ENCODE results near the gene TTC23.
A peak's percentile ranks its signal among the peaks of the same experiment; 100 is the strongest.

Gene TTC23, protein sequence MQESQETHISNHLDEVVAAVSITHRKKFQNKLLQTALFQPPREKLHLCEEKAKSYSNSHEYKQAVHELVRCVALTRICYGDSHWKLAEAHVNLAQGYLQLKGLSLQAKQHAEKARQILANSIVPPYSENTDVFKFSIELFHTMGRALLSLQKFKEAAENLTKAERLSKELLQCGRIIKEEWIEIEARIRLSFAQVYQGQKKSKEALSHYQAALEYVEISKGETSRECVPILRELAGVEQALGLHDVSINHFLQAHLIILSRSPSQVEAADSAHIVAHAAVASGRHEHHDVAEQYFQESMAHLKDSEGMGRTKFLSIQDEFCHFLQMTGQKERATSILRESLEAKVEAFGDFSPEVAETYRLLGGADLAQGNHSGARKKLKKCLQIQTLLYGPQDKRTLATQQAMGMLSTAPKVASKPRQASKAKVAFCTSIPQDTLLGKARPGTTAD

DNA sequence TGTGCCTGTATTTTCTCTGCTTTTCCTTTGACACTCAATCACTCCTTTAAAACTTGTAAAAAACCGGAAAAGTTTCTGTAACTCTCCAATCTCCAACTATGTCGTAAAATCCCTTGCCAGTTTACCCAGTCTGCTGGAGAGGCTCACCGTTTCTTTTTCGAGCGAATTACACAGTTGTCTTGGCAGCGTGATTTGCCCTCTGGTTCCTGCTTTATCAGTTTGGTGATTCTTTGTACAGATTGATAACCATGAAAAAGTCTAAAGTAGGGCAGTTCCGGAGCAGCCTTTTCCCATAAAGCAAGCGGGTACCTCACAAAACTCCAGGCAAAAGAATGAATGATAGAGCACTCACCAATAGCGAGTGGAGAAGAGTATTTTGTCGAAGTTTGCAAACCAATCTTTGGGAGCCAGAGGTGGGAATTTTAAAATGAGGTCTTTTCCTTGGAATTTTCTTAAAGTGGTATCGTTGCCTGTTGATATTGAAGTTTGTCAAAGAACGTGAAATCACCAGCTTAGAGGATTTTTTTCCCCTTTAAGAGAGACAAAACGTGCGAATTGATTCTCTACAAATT lies at the start of gene TTC23:
Gene TTC23 (minus strand): TSS at position 312 of the 572 bp plus-strand sequence. CDS start 20,869 bp downstream, outside the sequence.
- TF ChIP-seq TAF1 (IDR thresholded peaks at IDR 0.05; ENCODE audit: low read depth) (peak; percentile 25; the same call in 1 of the 2 replicates), CEBPB (IDR thresholded peaks at IDR 0.05) (no peak), FOXM1 (IDR thresholded peaks at IDR 0.05; ENCODE audit: borderline replicate concordance, low read depth) (no peak), CREB1 (IDR thresholded peaks at IDR 0.05; ENCODE audit: low read depth) (peak; percentile 39; the same call in 1 of the 2 replicates), TEAD4 (IDR thresholded peaks at IDR 0.05) (0 out of 2 replicates have a peak, but pooled peaks have one; percentile 41), NFIC (IDR thresholded peaks at IDR 0.05) (no peak), EGR1 (IDR thresholded peaks at IDR 0.05) (no peak)
- TF ChIP-seq, protein P1, sequence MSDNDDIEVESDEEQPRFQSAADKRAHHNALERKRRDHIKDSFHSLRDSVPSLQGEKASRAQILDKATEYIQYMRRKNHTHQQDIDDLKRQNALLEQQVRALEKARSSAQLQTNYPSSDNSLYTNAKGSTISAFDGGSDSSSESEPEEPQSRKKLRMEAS (IDR thresholded peaks at IDR 0.05) = peak; percentile 79
- TF ChIP-seq, protein P2, sequence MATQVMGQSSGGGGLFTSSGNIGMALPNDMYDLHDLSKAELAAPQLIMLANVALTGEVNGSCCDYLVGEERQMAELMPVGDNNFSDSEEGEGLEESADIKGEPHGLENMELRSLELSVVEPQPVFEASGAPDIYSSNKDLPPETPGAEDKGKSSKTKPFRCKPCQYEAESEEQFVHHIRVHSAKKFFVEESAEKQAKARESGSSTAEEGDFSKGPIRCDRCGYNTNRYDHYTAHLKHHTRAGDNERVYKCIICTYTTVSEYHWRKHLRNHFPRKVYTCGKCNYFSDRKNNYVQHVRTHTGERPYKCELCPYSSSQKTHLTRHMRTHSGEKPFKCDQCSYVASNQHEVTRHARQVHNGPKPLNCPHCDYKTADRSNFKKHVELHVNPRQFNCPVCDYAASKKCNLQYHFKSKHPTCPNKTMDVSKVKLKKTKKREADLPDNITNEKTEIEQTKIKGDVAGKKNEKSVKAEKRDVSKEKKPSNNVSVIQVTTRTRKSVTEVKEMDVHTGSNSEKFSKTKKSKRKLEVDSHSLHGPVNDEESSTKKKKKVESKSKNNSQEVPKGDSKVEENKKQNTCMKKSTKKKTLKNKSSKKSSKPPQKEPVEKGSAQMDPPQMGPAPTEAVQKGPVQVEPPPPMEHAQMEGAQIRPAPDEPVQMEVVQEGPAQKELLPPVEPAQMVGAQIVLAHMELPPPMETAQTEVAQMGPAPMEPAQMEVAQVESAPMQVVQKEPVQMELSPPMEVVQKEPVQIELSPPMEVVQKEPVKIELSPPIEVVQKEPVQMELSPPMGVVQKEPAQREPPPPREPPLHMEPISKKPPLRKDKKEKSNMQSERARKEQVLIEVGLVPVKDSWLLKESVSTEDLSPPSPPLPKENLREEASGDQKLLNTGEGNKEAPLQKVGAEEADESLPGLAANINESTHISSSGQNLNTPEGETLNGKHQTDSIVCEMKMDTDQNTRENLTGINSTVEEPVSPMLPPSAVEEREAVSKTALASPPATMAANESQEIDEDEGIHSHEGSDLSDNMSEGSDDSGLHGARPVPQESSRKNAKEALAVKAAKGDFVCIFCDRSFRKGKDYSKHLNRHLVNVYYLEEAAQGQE (IDR thresholded peaks at IDR 0.05; ENCODE audit: low read depth) = no peak

DNA sequence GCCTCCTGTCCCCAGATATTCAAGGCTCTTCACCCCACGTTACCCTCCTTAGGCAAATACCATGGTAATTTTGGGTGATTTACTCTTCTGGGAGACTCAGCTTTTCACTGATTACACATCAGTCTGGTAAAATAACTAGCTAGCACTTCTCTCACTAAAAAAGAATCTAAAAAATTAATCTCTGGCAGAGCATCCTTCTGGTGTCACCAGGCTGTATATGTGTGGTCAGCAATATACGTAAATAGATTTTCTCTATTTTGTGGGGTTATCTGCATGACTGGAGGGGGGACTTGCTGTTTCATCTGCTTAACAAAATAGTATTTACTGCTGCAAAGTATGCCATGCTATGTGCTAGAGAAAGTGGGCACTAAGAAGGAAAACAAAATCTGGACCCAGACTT lies 47.0 kb upstream of the TTC23 start:
- TF ChIP-seq TEAD4 (IDR thresholded peaks at IDR 0.05) (no peak), EGR1 (IDR thresholded peaks at IDR 0.05) (no peak), EP300 (IDR thresholded peaks at IDR 0.05; ENCODE audit: borderline replicate concordance) (no peak)

DNA sequence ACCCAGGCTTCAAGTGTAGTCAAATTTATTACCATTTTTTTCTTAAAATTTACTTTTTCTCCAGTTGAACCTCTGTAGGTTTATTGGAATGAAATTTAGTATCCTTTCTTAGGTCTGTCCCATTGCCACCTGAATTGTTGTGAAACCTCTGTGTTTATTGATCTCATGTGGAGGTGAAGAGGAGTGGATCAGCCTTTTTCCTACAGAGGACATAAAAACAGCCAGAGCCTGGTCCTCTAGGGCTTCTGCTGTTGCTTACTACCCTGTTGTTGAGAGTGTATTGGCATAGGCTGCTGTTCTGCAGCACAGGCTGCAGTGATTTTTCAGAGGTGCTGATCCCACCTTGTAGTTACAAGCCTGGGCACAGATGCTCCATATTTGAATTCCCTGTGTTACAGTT lies 46.5 kb upstream of the TTC23 start:
- TF ChIP-seq TCF12 (IDR thresholded peaks at IDR 0.05; ENCODE audit: low read depth) (no peak), NFIC (IDR thresholded peaks at IDR 0.05) (no peak), YY1 (IDR thresholded peaks at IDR 0.05; ENCODE audit: low read depth) (no peak), FOXM1 (IDR thresholded peaks at IDR 0.05; ENCODE audit: borderline replicate concordance, low read depth) (no peak), TAF1 (IDR thresholded peaks at IDR 0.05; ENCODE audit: low read depth) (no peak)

DNA sequence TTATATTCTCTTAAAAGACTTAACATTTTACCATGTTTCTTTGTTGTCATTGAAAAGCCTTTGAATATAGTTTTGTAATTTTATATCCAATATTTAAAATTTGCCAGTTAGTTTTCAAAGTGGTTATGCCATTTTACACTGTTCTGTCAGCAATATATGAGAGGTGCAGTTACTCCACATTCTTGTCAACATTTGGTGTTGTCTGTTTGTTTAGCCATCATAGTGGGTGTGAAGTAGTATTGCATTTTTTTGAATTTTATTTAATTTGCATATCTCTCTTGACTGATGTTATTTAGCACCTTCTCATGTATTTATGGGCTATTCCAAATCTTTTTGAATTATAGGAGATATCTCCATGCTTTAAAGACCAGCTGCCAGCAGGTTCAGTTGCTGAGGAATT lies 42.3 kb upstream of the TTC23 start:
- TF ChIP-seq, protein P2 (IDR thresholded peaks at IDR 0.05; ENCODE audit: low read depth) = no peak
- TF ChIP-seq CREB1 (IDR thresholded peaks at IDR 0.05; ENCODE audit: low read depth) = no peak
- TF ChIP-seq RAD21 (IDR thresholded peaks at IDR 0.05; ENCODE audit: low read depth) = no peak
- TF ChIP-seq NFIC (IDR thresholded peaks at IDR 0.05) = no peak
- no peak for TF ChIP-seq ZBTB7A (IDR thresholded peaks at IDR 0.05; ENCODE audit: low read depth)
- no peak for TF ChIP-seq EP300 (IDR thresholded peaks at IDR 0.05; ENCODE audit: borderline replicate concordance)

DNA sequence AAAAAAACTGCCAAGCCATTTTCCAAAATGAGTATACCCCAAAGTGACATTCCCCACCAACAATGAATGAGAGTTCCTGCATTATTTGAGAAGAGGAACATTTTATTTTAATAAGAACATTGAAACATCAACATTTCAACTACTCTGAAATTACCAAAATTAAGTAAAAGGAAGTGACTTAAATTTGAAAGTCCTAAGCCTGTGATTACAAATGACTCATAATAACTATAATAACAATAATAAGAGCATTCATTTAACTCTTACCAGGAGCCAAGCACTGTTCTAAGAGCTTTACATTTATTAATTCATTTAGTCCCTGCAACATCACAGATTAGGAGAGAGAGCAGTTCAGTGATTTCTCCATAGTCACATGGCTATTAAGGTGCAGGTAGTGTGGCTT lies 34.3 kb upstream of the TTC23 start:
- TF ChIP-seq, protein P3, sequence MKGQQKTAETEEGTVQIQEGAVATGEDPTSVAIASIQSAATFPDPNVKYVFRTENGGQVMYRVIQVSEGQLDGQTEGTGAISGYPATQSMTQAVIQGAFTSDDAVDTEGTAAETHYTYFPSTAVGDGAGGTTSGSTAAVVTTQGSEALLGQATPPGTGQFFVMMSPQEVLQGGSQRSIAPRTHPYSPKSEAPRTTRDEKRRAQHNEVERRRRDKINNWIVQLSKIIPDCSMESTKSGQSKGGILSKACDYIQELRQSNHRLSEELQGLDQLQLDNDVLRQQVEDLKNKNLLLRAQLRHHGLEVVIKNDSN (IDR thresholded peaks at IDR 0.05) = no peak
- TF ChIP-seq TEAD4 (IDR thresholded peaks at IDR 0.05) (no peak), CREB1 (IDR thresholded peaks at IDR 0.05; ENCODE audit: low read depth) (no peak), NFIC (IDR thresholded peaks at IDR 0.05) (no peak), RAD21 (IDR thresholded peaks at IDR 0.05; ENCODE audit: low read depth) (no peak), EGR1 (IDR thresholded peaks at IDR 0.05) (no peak)
- TF ChIP-seq, protein P1 (IDR thresholded peaks at IDR 0.05) = no peak

DNA sequence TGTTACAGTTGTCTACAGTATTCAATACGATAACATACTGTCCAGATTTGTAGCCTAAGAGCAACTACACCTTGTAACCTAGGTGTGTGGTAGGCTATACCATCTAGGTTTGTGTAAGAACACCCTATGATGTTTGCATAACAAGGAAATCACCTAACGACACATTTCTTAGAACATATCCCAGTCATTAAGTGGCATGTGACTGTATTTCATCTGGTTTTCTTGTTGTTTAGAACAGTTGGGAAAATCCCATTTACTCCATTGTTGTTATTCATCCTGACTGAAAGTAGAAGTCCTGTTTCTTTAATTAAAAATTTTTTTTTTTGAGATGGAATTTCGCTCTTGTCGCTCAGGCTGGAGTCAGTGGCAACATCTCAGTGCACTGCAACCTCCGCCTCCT lies 33.2 kb upstream of the TTC23 start:
- TF ChIP-seq YY1 (IDR thresholded peaks at IDR 0.05; ENCODE audit: low read depth) (no peak), EGR1 (IDR thresholded peaks at IDR 0.05) (no peak), CEBPB (IDR thresholded peaks at IDR 0.05) (no peak), RAD21 (IDR thresholded peaks at IDR 0.05; ENCODE audit: low read depth) (no peak), TCF12 (IDR thresholded peaks at IDR 0.05; ENCODE audit: low read depth) (no peak), EP300 (IDR thresholded peaks at IDR 0.05; ENCODE audit: borderline replicate concordance) (no peak), NFIC (IDR thresholded peaks at IDR 0.05) (no peak), FOXM1 (IDR thresholded peaks at IDR 0.05; ENCODE audit: borderline replicate concordance, low read depth) (no peak), CREB1 (IDR thresholded peaks at IDR 0.05; ENCODE audit: low read depth) (no peak), TAF1 (IDR thresholded peaks at IDR 0.05; ENCODE audit: low read depth) (no peak), TEAD4 (IDR thresholded peaks at IDR 0.05) (no peak), ZBTB7A (IDR thresholded peaks at IDR 0.05; ENCODE audit: low read depth) (no peak)
- TF ChIP-seq, protein P2 (IDR thresholded peaks at IDR 0.05; ENCODE audit: low read depth) = no peak
- TF ChIP-seq, protein P3 (IDR thresholded peaks at IDR 0.05) = no peak
- TF ChIP-seq, protein P1 (IDR thresholded peaks at IDR 0.05) = no peak
